Activated CD4-positive, alpha-beta T cell treated with anti-CD3 and anti-CD28 coated beads, Interleukin-10, Interleukin-2, amounts not matched to agents 100 ng/mL and 50 ng/mL, durations not matched to agents 16 hours and 8 hours (primary cell): Measurements from ENCODE around the gene RANBP10.
"Not testable (repeated sequence)": the region's sequence is repeated elsewhere in the genome, so short reads cannot be mapped to it uniquely, and the experiment has no call there.

Source experiments
- DNase-seq: peaks from one replicate; pipeline ENCODE4 v3.0.0-alpha.2; 2020

Gene RANBP10

GRCh38 chr16:67806428-67807147 lies at the start of gene RANBP10, which contains the start of gene TSNAXIP1:
RANBP10 (minus strand) TSS chr16:67806560; CDS start chr16:67806536, 24 bp downstream.
TSNAXIP1 (plus strand) TSS chr16:67806889; CDS start chr16:67807150, 261 bp downstream.
- peak; percentile 99 for DNase-seq

- DNase-seq = no peak
Measured at GRCh38 chr16:67855789-67856188, 49.4 kb upstream of the RANBP10 start.

GRCh38 chr16:67853670-67854069 lies 47.3 kb upstream of the RANBP10 start:
- DNase-seq = no peak

GRCh38 chr16:67848118-67848517 lies 41.8 kb upstream of the RANBP10 start:
- no peak for DNase-seq

GRCh38 chr16:67847064-67847861 lies 40.9 kb upstream of the RANBP10 start, which contains the start of gene CENPT:
CENPT (minus strand) TSS chr16:67847693; CDS start chr16:67833859, 13,834 bp downstream.
- peak; percentile 18 for DNase-seq

GRCh38 chr16:67846320-67847063 lies 40.1 kb upstream of the RANBP10 start, which contains the start of gene NUTF2:
NUTF2 (plus strand) TSS chr16:67846933; CDS start chr16:67865131, 18,198 bp downstream.
- DNase-seq = peak; percentile 98

- peak; percentile 26 for DNase-seq
Measured at GRCh38 chr16:67846063-67846319, 39.6 kb upstream of the RANBP10 start.

- DNase-seq = peak; percentile 10
Measured at GRCh38 chr16:67845291-67846062, 39.1 kb upstream of the RANBP10 start.

- DNase-seq = no peak
Measured at GRCh38 chr16:67844497-67844896, 38.1 kb upstream of the RANBP10 start.

- DNase-seq = no peak
Measured at GRCh38 chr16:67843343-67843765, 37.0 kb upstream of the RANBP10 start.

GRCh38 chr16:67842509-67843342 lies 36.4 kb upstream of the RANBP10 start:
- DNase-seq = peak; percentile 72

- peak; percentile 97 for DNase-seq
Measured at GRCh38 chr16:67841816-67842508, 35.6 kb upstream of the RANBP10 start, which contains the start of gene THAP11. THAP11 (plus strand) TSS chr16:67842320; CDS start chr16:67842555, 235 bp downstream.

GRCh38 chr16:67841198-67841815 lies 34.9 kb upstream of the RANBP10 start:
- no peak for DNase-seq

GRCh38 chr16:67837811-67838210 lies 31.5 kb upstream of the RANBP10 start:
- no peak for DNase-seq

- DNase-seq = not testable (repeated sequence)
Measured at GRCh38 chr16:67837190-67837589, 30.8 kb upstream of the RANBP10 start.

- DNase-seq = no peak
Measured at GRCh38 chr16:67834242-67834614, 27.9 kb upstream of the RANBP10 start.

GRCh38 chr16:67833415-67834241 lies 27.3 kb upstream of the RANBP10 start:
- peak; percentile 96 for DNase-seq

- DNase-seq = no peak
Measured at GRCh38 chr16:67833030-67833414, 26.7 kb upstream of the RANBP10 start.

- no peak for DNase-seq
Measured at GRCh38 chr16:67828651-67829050, 22.3 kb upstream of the RANBP10 start.
